Natural killer cell treated with Interleukin-12 subunit alpha and Interleukin-12 subunit beta and Interleukin-15 and Interleukin-18, amount 100 ng/mL, for 72 hours (primary cell): ENCODE measurements around the gene CAPRIN1. TPM values are rescaled to one million over a fixed set of nuclear protein-coding genes. Genes with fewer than 3 reads are reported as not detected.

Experiments
- ATAC-seq, 2 donors: fragments of 150-1000 bp; cut with Tn5 transposase in 1 of 2; sonication (Bioruptor Pico), chemical (Tn5 transposase) in 1 of 2; 2 replicates each; pipeline ENCODE4 v1.10.0; 2021
- DNase-seq: peaks from one replicate; pipeline ENCODE4 v3.0.0; 2022; ENCODE audit warnings: low spot score
- H3K27ac Mint-ChIP-seq, 2 donors: 1 replicate in 1 of 2; 2 replicates in 1 of 2; pipeline ENCODE4 v1.8.0; 2022; ENCODE audit warnings: mixed read lengths in 2 of 2, mild to moderate bottlenecking in 1 of 2, moderate library complexity in 1 of 2
- H3K27me3 Mint-ChIP-seq, 2 donors: 1 replicate in 1 of 2; 2 replicates in 1 of 2; pipeline ENCODE4 v1.8.0; 2022; ENCODE audit warnings: mixed read lengths in 2 of 2
- H3K36me3 Mint-ChIP-seq: one replicate; pipeline ENCODE4 v1.8.0; 2022; ENCODE audit warnings: mixed read lengths
- H3K4me1 Mint-ChIP-seq, 2 donors: 1 replicate in 1 of 2; 2 replicates in 1 of 2; pipeline ENCODE4 v1.8.0; 2022; ENCODE audit warnings: low read depth in 2 of 2, mixed read lengths in 2 of 2, mild to moderate bottlenecking in 1 of 2
- H3K4me3 Mint-ChIP-seq: one replicate; pipeline ENCODE4 v1.8.0; 2022; ENCODE audit warnings: mixed read lengths
- H3K9me3 Mint-ChIP-seq: 2 replicates; pipeline ENCODE4 v1.8.0; 2022; ENCODE audit warnings: mixed read lengths
- total RNA-seq, 2 donors: library from RNA; stranded (reverse); gene quantifications; one replicate each; pipeline ENCODE4 v1.2.3, GENCODE V29; 2022

CAPRIN1 gene, protein sequence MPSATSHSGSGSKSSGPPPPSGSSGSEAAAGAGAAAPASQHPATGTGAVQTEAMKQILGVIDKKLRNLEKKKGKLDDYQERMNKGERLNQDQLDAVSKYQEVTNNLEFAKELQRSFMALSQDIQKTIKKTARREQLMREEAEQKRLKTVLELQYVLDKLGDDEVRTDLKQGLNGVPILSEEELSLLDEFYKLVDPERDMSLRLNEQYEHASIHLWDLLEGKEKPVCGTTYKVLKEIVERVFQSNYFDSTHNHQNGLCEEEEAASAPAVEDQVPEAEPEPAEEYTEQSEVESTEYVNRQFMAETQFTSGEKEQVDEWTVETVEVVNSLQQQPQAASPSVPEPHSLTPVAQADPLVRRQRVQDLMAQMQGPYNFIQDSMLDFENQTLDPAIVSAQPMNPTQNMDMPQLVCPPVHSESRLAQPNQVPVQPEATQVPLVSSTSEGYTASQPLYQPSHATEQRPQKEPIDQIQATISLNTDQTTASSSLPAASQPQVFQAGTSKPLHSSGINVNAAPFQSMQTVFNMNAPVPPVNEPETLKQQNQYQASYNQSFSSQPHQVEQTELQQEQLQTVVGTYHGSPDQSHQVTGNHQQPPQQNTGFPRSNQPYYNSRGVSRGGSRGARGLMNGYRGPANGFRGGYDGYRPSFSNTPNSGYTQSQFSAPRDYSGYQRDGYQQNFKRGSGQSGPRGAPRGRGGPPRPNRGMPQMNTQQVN
- total RNA-seq = 100 to 1,000 TPM; 228 to 234 TPM

DNA sequence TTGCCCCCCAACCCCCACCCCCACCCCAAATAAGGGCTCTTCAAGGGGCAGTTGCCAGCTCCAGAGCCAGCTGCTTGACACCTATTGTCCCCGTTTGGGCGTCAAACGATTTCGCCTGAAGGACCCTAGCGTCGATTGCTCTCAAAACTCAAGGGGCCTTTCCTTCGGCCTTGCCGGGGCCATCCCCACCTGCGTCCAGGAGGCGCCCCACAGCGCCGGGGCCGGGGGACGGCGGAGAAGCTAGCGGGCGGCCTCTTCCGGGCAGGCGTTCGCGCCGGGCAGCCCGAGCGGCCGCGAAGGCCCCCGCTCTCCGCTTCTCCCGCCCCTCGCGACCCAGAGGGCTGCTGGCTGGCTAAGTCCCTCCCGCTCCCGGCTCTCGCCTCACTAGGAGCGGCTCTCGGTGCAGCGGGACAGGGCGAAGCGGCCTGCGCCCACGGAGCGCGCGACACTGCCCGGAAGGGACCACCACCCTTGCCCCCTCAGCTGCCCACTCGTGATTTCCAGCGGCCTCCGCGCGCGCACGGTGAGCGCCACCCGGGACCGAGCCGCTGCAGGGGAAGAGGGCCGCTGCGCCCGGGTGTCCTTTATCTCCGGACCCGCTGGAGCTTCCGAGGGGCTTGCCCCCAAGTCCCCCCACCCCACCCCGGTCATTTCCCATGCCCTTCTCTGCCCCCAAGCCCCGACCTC is at the start of gene CAPRIN1:
TSS of gene CAPRIN1 (plus strand) at position 383 of the 687 bp plus-strand sequence. CDS start 690 bp downstream, outside the sequence.
- peaks cover 8 to 33% of the 10 kb centered on the region in 2 donors for H3K4me1 Mint-ChIP-seq

DNA sequence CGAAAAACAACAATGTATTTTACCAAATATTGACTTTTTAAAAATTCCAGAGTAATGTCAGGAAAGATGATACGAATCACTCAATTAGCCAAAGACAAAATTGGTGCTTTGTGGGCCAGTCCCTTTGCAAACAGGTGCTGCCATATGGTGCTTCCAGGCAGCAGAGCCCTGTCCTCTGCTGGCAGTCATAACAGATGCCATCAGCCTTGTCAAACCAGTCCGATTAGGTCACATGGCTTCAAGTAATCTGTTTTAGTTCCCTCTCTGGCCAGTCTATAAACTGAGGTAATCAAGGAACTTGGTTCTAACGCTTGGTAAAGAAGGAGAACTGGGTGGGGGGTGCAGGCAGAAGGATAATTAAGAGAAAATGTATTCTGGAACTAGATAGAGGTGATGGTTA is 49.1 kb upstream of the CAPRIN1 start:
- Mint-ChIP-seq H3K4me3 (no peak overlapping the region), H3K4me1 (peaks cover 0 to 3% of the 10 kb centered on the region in 2 donors), H3K9me3 (no peaks in the 10 kb centered on the region), H3K27me3 (peaks cover 23 to 29% of the 10 kb centered on the region in 2 donors), H3K27ac (no peak overlapping the region), H3K36me3 (no peaks in the 10 kb centered on the region)
- DNase-seq (no peak), ATAC-seq (no peak)

More for the DNA sequence above, at the start of gene CAPRIN1:
- H3K27me3 Mint-ChIP-seq = peaks cover 0 to 2% of the 10 kb centered on the region in 2 donors
- H3K9me3 Mint-ChIP-seq = no peaks in the 10 kb centered on the region
- H3K36me3 Mint-ChIP-seq = peaks cover 12% of the 10 kb centered on the region
- peak; percentile 86 to 90 for ATAC-seq
- peak within 1 kb of the TSS; percentile 97 to 99 for H3K27ac Mint-ChIP-seq
- peak; percentile 91 for DNase-seq
- peak within 1 kb of the TSS; percentile 98 for H3K4me3 Mint-ChIP-seq

DNA sequence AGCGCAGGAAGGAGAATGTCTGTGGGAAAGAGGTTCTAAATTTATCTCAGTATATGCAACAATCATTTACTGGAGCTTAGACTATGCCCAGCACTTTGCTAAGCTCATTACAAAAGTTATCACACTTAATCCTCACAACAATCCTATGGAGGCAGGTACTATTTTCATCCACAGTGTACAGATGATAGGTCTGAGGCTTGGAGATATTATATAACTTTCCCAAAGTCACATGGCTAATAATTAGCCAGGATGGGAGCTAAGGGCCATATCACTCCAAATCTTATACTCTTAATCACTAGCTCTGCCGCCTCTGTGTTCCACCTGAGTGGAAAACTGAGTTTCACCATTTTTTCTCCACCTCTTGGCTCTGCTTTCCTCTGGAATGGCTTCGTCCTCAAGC is 47.3 kb upstream of the CAPRIN1 start:
- Mint-ChIP-seq H3K4me3 (no peak overlapping the region), H3K27me3 (peaks cover 18 to 21% of the 10 kb centered on the region in 2 donors)
- no peak for DNase-seq

DNA sequence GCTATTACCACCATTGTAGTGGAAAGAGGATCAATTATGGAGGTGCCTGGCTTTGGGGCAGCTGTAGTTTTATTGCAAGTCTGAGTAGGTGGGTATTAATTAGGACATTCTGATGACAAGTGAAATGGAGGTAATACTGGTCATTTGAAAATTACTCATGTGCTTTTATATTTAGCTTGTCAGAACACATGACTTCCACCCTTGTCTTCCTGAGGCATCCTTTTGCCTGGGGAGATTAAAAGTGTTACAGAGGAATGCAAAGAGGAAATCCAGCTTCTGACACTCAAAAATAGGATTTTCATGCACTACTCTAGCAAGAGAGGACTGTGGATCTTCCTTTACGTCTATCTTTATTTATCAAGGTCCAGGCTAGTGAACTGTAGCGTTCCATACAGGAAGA is 44.7 kb upstream of the CAPRIN1 start:
- no peak for DNase-seq
- Mint-ChIP-seq H3K4me1 (no peaks in the 10 kb centered on the region), H3K4me3 (no peak overlapping the region), H3K27me3 (peaks cover 10 to 14% of the 10 kb centered on the region in 2 donors), H3K9me3 (no peaks in the 10 kb centered on the region), H3K27ac (no peak overlapping the region), H3K36me3 (no peaks in the 10 kb centered on the region)
- no peak for ATAC-seq

More for the DNA sequence above, 47.3 kb upstream of the CAPRIN1 start:
- Mint-ChIP-seq H3K9me3 (no peaks in the 10 kb centered on the region), H3K27ac (no peak overlapping the region), H3K4me1 (no peaks in the 10 kb centered on the region), H3K36me3 (no peaks in the 10 kb centered on the region)
- ATAC-seq = no peak

DNA sequence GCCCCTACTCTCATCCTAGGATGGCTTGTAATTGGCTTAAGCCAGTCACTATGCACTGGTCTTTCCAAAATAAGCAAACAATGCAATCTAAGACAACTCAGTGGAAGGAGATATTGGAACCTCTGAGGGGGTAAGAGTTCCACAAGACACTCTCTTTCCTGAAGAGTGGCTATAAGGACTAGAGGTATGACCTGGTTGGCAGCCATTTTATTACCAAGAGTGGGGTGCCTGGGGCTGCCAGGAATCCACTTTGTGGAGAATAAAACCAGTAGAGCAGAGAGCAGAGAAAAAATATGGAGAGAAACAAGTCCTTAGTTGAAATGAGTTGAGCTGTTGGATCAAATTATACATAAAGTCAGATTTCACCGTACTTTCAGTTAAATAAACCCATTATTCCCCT is 38.8 kb upstream of the CAPRIN1 start:
- H3K27me3 Mint-ChIP-seq = peaks cover 3 to 10% of the 10 kb centered on the region in 2 donors
- no peak for ATAC-seq
- H3K9me3 Mint-ChIP-seq = no peaks in the 10 kb centered on the region
- H3K36me3 Mint-ChIP-seq = no peaks in the 10 kb centered on the region
- no peak overlapping the region for H3K27ac Mint-ChIP-seq
- no peak for DNase-seq
- no peaks in the 10 kb centered on the region for H3K4me1 Mint-ChIP-seq
- no peak overlapping the region for H3K4me3 Mint-ChIP-seq

DNA sequence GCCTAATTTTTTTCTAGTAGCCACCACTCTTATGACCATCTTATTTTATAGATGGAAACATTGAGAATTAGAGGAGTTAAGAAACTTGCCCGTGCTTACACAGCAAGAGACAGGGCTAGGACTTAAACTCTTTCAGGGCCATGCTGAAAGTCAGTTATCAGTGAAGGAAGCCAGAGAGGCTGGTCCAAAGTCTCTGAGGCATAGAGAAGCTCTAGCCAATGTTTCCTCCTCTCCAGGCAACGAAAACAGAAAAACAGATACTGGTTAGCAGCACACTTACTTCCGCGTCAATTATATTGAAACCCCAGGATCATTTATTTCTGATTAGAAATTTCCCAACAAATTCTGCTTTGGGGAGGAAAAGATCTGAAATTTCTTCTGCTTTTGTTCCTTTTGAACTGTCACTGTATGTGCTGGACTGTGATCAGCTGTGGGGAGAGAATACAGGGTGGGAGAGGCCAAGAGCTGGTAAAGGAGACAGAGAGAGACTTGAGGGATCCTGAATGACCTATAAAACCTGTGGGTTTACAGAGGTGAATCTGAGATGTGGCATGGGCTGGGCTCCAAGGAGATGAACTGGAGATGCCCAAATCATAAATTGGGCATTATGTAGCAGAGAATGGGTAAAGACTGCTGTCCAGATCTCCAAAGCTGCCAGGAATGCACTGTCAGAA is 37.5 kb upstream of the CAPRIN1 start:
- Mint-ChIP-seq H3K27ac (no peak overlapping the region), H3K36me3 (no peaks in the 10 kb centered on the region), H3K9me3 (no peaks in the 10 kb centered on the region), H3K4me1 (no peaks in the 10 kb centered on the region), H3K27me3 (peaks cover 3 to 10% of the 10 kb centered on the region in 2 donors), H3K4me3 (no peak overlapping the region)
- no peak for DNase-seq
- peak in 1 of 2 donors; percentile 40 for ATAC-seq

DNA sequence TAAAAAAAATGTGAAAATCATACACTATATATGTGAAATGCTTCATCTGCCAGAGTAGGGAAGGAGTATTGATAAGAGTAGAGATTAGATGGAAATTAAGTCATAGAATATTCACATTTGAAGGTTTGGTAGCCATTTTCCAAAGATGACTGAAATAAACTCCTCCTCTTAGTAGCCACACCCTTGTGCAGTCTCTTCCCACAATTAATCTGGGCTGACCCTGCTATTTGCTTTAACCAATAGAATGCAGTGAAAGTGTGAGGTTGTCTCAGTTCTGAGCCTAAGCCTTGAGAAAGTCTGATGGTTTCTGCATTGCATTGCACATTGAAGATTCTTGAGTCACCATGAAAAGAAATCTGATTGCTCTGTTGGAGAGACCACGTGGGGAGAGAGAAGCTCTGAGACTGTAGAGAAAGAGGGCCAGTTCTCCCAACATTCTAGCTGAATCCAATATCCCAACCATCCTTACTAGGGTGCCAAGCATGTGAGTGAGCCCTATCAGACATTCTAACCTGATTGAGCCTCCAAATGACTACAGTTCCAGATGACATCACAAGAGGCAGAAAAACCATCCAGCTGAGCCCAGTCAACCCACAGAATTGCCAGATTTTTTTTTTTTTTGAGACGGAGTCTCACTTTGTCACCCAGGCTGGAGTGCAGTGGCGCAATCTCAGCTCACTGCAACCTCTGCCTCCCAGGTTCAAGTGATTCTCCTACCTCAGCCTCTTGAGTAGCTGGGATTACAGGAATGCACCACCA is 29.4 kb upstream of the CAPRIN1 start:
- Mint-ChIP-seq H3K9me3 (peaks cover 3% of the 10 kb centered on the region), H3K27me3 (peaks cover 0 to 3% of the 10 kb centered on the region in 2 donors), H3K4me3 (no peak overlapping the region), H3K4me1 (no peaks in the 10 kb centered on the region), H3K27ac (no peak overlapping the region), H3K36me3 (no peaks in the 10 kb centered on the region)
- no peak for ATAC-seq
- no peak for DNase-seq

DNA sequence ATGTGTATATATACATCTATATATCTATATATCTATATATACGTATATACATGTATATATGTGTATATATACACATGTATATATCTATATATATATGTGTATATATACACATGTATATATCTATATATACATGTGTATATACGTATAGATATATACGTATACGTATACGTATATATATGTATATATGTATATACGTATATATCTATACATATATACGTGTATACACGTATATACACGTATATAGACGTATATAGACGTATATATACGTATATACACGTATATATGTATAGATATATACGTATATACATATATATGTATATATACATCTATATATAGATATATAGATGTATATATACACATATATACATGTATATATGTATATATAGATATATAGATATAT is 25.1 kb upstream of the CAPRIN1 start:
- H3K4me1 Mint-ChIP-seq = no peaks in the 10 kb centered on the region
- H3K4me3 Mint-ChIP-seq = no peak overlapping the region
- DNase-seq (no peak), ATAC-seq (no peak)
- peaks cover 6 to 7% of the 10 kb centered on the region in 2 donors for H3K27me3 Mint-ChIP-seq
- no peaks in the 10 kb centered on the region for H3K36me3 Mint-ChIP-seq
- no peak overlapping the region for H3K27ac Mint-ChIP-seq
- H3K9me3 Mint-ChIP-seq = peaks cover 3% of the 10 kb centered on the region

DNA sequence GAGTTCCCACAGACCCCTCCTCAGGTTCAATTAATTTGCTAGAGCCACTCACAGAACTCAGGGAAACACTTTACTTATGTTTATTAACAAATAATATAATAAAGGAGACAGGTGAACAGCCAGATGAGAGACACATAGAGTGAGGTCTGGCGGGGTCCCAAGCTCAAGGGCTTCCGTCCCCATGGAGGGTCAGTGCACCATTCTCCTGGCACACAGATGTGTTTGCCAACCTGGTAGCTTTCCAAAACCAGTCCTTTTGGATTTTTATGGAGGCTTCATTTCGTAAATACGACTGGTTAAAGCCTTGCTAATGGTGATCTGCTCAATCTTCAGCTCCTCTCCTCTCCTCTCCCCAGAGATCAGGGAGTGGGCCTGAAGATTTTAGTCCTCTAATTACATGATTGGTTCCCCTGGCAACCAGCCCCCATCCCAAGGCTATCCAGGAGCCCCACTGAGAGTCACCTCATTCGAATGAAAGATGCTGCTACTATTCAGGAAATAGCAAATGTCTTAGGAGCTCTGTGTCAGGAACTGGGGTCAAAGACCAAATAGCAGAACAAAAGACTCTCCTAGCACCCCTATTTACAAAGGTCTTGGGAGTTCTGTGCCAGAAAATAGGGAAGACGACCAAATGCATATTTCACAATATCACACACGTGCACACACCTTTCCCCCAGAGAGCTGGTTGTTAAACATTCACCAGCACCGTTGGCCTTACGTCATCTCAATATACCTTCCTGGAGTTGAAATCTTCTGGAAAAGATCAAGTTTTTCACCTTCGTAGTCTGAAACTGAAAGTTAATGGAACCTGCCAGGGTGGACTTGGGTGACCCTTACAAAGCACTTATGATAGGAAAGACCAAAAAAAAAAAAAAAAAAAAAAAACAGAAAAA is 23.8 kb upstream of the CAPRIN1 start:
- Mint-ChIP-seq H3K27me3 (peaks cover 3 to 7% of the 10 kb centered on the region in 2 donors), H3K4me3 (no peak overlapping the region), H3K9me3 (no peaks in the 10 kb centered on the region), H3K36me3 (no peaks in the 10 kb centered on the region), H3K4me1 (no peaks in the 10 kb centered on the region), H3K27ac (no peak overlapping the region)
- ATAC-seq (no peak), DNase-seq (no peak)

DNA sequence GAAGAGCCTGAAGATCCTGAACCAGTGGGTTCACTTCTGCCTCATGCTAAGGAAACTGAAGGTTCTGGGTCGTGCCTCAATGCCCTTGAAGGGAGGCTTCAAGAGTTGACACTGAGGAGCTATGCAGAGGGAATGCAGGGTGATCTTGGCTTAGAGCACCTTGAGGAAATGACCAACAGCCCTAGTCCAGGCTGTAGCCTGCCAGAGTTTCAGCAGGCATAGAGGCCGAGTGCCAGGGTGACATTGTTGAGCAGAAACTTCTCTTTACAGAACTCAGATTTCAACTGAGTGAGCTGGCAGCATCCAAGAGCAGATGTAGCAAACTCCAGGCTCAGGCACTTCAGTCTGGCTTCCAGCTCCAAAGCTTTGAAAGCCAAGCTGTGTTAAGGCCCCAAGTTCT is 23.1 kb upstream of the CAPRIN1 start:
- H3K27me3 Mint-ChIP-seq = peaks cover 3 to 7% of the 10 kb centered on the region in 2 donors
- H3K4me1 Mint-ChIP-seq = no peaks in the 10 kb centered on the region
- H3K4me3 Mint-ChIP-seq = no peak overlapping the region
- H3K36me3 Mint-ChIP-seq = no peaks in the 10 kb centered on the region
- no peak overlapping the region for H3K27ac Mint-ChIP-seq
- ATAC-seq = no peak
- no peaks in the 10 kb centered on the region for H3K9me3 Mint-ChIP-seq
- no peak for DNase-seq

DNA sequence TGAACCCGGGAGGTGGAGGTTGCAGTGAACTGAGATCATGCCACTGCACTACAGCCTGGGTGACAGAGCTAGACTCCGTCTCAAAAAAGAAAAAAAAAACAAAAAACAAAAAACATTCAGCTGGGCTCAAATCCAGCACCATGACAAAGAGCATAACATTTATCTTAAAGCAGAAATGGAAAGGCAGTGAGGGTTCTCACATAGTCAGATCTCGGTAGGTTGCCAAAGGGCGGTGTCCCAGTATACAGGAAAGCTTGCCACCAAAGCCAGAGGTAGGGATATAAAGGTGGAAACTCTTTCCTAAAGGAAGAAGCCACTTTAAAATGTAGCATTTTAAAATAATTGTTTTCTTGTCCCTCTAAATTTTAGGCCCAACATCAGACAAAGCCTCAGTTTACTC is 22.4 kb upstream of the CAPRIN1 start:
- peaks cover 3 to 7% of the 10 kb centered on the region in 2 donors for H3K27me3 Mint-ChIP-seq
- H3K4me3 Mint-ChIP-seq = no peak overlapping the region
- H3K4me1 Mint-ChIP-seq = no peaks in the 10 kb centered on the region
- DNase-seq = no peak
- H3K27ac Mint-ChIP-seq = no peak overlapping the region
- ATAC-seq = no peak
- no peaks in the 10 kb centered on the region for H3K9me3 Mint-ChIP-seq
- H3K36me3 Mint-ChIP-seq = no peaks in the 10 kb centered on the region

DNA sequence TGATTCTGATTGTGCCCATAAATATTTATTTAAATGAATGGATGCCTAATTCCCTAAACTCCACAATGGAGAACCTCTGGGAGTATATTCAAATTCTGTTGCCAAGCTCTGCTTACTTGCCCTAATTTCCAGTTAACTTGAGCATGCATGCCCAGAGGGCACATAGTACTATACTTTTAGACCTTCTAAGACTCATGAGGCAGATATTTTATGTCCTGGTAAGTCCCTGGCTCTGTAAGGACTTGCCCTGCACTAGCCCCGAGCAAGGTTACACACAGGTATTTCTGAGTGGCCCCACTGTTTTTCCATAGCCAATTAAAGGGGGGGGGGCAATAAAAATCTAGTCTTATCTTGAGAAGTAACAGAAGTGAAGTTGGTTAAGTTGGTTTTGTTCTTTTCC is 21.1 kb upstream of the CAPRIN1 start:
- no peaks in the 10 kb centered on the region for H3K9me3 Mint-ChIP-seq
- ATAC-seq = no peak
- H3K36me3 Mint-ChIP-seq = no peaks in the 10 kb centered on the region
- H3K4me3 Mint-ChIP-seq = no peak overlapping the region
- H3K27me3 Mint-ChIP-seq = peaks cover 3 to 7% of the 10 kb centered on the region in 2 donors
- H3K27ac Mint-ChIP-seq = no peak overlapping the region
- H3K4me1 Mint-ChIP-seq = no peaks in the 10 kb centered on the region
- DNase-seq = no peak
